GM06990 (cell line): ENCODE results near the gene ADAMTS16.

Experiments
- DNase-seq: peaks from one replicate; pipeline ENCODE4 v3.0.0-alpha.2; 2011; ENCODE audit not compliant: insufficient read length; ENCODE audit errors: extremely low read depth
- H3K27me3 ChIP-seq: replicated peaks from 2 replicates; pipeline ENCODE4 v1.6.0; 2011; ENCODE audit warnings: low read length; ENCODE audit not compliant: control insufficient read depth, insufficient read depth
- H3K36me3 ChIP-seq: 2 replicates; pipeline ENCODE4 v1.5.1; 2011; ENCODE audit warnings: low read length; ENCODE audit not compliant: control insufficient read depth, insufficient read depth
- H3K4me3 ChIP-seq: replicated peaks from 2 replicates; pipeline ENCODE4 v1.5.1; 2011; ENCODE audit warnings: low read depth, mild to moderate bottlenecking, control low read depth, low read length
- TF ChIP-seq, protein P1 (sequence below): IDR thresholded peaks from 2 replicates; pipeline ENCODE4 v1.5.1; 2011; ENCODE audit warnings: low read length, control low read depth, mild to moderate bottlenecking, inconsistent platforms; ENCODE audit not compliant: insufficient read depth, poor library complexity, severe bottlenecking

The ADAMTS16 gene

DNA sequence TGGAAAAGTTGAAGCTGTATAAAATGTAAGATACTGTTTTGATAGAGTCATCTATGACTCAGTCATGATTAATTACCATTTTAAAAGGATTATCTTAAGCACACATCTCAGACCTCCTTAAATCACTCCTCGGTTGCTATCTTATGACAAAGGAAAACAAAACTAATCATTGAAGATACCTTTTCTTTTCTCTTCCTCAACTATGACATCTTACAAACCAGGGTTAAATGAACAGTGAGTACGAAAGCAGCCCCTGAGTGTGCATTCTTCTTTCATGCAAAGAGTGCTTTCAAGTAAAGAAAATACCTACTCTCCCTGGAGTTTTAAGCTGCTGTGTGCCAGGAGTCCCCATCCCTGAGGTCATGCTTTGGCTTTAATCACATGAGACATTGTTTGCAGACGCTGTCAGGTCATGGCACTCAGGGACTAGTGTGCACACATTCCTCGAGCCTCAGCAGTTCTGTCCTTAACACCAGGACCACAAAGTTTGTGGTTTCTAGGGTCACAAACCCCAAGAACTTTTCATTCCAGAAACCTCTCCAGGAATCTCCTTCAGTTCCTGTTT, 195.7 kb downstream of the ADAMTS16 start:
- no peak for DNase-seq
- H3K27me3 ChIP-seq, result no peaks in the 10 kb centered on the region
- no peaks in the 10 kb centered on the region for H3K36me3 ChIP-seq
- H3K4me3 ChIP-seq, result no peak overlapping the region
- TF ChIP-seq, protein P1, sequence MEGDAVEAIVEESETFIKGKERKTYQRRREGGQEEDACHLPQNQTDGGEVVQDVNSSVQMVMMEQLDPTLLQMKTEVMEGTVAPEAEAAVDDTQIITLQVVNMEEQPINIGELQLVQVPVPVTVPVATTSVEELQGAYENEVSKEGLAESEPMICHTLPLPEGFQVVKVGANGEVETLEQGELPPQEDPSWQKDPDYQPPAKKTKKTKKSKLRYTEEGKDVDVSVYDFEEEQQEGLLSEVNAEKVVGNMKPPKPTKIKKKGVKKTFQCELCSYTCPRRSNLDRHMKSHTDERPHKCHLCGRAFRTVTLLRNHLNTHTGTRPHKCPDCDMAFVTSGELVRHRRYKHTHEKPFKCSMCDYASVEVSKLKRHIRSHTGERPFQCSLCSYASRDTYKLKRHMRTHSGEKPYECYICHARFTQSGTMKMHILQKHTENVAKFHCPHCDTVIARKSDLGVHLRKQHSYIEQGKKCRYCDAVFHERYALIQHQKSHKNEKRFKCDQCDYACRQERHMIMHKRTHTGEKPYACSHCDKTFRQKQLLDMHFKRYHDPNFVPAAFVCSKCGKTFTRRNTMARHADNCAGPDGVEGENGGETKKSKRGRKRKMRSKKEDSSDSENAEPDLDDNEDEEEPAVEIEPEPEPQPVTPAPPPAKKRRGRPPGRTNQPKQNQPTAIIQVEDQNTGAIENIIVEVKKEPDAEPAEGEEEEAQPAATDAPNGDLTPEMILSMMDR, result no peak

DNA sequence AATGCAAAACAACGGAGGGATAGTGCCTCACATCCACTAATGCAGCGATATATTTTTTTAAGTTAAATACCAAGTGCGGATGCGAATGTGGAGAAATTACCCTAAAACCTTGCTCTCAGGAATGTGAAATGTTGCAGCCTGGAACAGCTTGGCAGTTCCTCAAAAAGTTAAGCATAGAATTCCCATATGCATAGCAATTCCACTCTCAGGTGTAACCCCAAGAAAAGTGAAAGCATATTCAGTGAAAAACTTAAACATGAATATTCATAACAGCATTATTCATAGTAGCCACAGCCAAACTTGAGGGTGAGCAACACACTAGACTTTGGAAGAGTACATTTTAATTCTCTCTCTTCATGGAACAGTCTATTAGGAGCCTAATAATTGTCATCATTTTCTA, 199.1 kb downstream of the ADAMTS16 start:
- TF ChIP-seq, protein P1, result no peak
- Histone ChIP-seq H3K27me3 (no peaks in the 10 kb centered on the region; the same call in 1 of the 2 replicates), H3K4me3 (no peak overlapping the region), H3K36me3 (no peaks in the 10 kb centered on the region)
- no peak for DNase-seq

DNA sequence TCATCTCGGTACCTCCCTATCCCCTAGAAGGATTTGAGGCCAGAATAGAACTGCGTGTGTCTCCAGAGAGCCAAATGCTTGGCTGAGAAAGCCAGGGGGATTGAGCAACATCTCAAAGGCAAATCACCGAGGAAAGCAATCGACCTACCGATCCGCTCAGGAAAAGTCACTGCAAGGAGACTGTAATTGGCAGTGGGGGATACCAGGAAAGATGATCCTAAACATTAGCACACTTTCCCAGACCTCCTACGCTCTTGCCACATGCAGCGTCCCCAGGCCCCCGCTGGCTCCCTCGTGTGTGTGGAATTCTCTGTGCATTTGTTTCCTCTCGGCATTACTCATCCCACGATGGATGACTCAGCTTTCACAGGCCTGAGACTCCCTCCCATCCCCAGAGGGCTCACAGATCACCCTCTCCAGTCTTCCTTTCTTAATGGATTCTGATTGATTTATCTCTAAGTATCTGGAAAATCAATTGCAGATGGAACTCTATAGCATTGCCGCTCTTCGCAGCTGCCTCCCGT, 200.1 kb downstream of the ADAMTS16 start:
- no peak for DNase-seq
- Histone ChIP-seq H3K27me3 (no peaks in the 10 kb centered on the region; the same call in 1 of the 2 replicates), H3K36me3 (no peaks in the 10 kb centered on the region), H3K4me3 (no peak overlapping the region)
- TF ChIP-seq, protein P1, result no peak

DNA sequence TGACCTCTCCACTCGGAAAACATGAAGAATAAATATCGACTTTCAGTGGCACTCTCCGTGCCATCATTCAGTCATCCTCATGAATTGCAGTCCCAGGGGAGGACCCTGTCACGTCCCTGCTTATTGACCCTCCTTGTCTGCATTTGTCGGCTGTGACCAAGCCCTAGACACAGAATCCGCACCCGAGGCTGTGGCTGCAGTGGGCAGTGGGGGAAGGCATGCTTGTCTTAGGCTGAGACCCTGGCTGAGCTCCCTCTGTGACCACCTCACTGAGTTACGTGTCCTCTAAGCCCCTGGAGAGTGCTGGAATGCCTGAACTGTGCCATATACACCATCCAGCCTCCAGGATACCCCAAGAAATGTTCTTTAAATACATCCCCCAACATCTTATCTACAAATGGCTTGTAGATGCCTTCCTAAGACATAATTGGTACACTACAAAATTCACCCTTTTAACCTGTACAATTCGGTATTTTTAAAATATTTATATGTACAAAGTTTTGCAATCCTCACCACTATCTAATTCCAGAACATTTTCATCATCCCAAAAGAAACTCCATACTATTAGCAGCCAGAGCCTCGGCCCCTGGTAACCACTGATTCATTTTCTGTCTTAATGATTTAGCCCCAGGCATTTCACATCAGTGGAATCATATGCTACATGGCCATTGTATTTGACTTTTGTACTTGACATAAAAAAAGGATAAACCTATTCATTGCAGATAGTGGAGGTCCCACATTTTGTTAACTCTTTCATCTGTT, 201.6 kb downstream of the ADAMTS16 start:
- no peak for DNase-seq
- Histone ChIP-seq H3K36me3 (no peaks in the 10 kb centered on the region), H3K4me3 (no peak overlapping the region), H3K27me3 (no peaks in the 10 kb centered on the region; the same call in 1 of the 2 replicates)
- TF ChIP-seq, protein P1, result no peak

DNA sequence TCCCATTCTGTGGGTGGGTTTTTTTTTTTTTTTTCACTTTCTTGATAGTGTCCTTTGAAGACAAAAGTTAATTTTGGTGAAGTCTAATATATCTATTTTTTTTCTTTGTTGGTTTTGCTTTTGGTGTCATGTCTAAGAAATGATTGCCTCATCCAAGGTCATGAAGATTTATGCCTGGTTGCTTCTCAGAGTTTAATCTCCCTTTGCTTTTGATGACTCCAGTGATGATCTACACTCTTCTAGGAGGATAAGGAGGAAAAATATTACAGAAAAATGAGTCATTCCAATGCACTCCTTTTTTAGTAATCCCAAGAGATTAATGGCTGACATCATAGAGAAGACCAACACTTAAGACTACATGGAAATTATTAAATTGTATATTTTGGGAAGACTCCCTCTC, 202.7 kb downstream of the ADAMTS16 start:
- DNase-seq, result no peak
- TF ChIP-seq, protein P1, result no peak
- Histone ChIP-seq H3K27me3 (no peaks in the 10 kb centered on the region; the same call in 1 of the 2 replicates), H3K4me3 (no peak overlapping the region), H3K36me3 (no peaks in the 10 kb centered on the region)
